GM18519 (cell line): ENCODE measurements around the gene RNF152.

Experiments used
- ATAC-seq: cut with Tn5 transposase; IDR thresholded peaks from one replicate; pipeline ENCODE4 v1.9.1; 2021; ENCODE audit warnings: mild to moderate bottlenecking, moderate library complexity; ENCODE audit not compliant: unreplicated experiment, low FRiP score

RNF152 gene, protein sequence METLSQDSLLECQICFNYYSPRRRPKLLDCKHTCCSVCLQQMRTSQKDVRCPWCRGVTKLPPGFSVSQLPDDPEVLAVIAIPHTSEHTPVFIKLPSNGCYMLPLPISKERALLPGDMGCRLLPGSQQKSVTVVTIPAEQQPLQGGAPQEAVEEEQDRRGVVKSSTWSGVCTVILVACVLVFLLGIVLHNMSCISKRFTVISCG

GRCh38 chr18:61892683-61893308 is at the start of gene RNF152:
Gene RNF152, minus strand, starts transcription at chr18:61893007. Its CDS starts 76,544 bp downstream, at chr18:61816463.
- no peak for ATAC-seq

DNA sequence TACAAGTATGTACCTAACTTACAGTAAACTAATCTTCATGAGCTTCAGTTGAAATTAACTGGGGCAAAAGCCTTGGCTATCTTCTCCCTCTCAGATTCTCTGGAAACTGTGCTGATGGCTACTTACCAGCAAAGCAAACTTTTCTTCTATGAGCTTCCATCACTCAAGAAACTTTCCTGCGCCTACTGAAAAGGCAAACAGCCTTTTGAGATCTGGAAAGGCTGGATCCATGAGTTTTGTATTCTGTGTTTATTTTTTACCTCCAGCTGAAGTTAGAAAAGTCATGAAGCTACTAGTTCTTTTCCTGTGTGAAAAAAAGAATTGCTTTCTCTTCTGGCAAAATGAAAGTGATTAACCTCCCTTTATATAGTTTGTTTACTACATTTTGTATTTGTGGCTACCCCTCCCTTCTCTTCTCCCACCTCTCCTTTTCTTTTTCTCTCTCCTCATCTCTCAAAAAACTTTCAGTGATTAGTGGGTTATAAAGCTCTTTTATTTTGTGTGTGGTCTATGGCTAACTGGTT is 49.2 kb upstream of the RNF152 start:
- ATAC-seq = no peak

DNA sequence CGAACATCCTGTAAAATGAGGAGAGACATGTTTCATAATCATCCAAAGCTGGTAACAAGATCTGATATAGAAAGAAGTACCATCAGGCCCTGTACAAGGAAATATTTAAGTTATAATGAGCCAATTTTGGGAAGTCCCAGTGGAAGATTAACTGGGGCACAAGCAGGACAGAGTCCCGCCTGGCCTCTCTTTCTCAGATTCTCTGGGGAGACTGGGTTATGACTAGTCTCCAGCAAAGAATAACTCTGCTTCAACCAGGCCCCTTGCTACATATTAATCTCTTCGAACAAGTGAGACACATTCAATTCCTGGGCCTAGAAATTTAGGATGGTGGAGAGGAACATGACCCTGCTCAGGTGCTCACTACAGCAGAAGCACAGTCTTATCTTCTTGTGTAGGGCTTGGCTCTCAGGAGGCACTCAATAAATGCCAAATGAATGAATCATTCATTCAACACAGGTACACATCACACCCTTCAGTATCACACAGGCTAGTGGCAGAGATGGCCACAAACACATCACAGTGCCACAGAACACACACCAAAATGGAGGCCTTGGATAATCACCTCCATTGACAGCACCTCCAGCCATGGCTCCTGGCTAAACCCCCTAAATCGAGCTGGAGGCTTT is 46.4 kb upstream of the RNF152 start:
- ATAC-seq = no peak

DNA sequence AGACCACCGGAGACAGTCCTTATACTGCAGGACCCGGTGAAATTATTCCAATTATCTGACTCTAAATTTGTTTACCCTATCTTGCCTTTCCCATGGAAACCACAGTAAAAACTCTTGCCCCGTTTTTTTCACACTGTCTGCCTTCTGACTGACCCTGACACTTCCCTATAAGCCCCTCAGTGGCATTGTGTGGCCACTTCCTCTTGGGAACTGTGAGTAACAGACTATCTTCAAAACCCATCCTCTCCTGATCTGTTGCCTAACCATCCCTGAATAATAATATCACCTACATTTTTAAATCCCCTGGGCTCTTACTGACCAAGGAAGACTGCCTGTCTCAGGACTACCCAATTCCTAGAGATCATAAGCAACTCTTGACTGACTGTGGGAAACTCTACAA is 42.6 kb upstream of the RNF152 start:
- ATAC-seq = no peak

GRCh38 chr18:61931654-61932379 is 39.0 kb upstream of the RNF152 start:
- ATAC-seq = no peak

- ATAC-seq = no peak
Observed at GRCh38 chr18:61929881-61930640, 37.3 kb upstream of the RNF152 start.

DNA sequence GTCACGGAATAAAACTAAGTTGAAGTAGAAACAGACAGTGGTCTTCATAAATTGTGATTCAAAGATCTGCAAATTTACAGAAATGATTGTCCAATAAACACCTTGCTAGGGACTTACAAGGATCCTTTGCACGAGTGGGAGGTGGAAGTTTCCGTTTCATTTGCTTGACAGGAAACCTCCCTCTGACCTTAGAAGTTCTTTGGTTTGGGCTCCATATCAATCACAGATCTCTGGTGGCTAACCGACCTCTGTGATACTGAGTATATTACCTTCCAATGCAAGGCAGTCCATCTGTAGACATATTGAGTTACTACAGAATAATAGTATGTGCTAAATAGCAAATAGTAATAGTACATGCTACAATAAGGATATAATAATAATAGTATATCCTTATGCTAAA is 33.7 kb upstream of the RNF152 start:
- no peak for ATAC-seq

GRCh38 chr18:61924550-61924949 is 31.7 kb upstream of the RNF152 start:
- ATAC-seq = no peak

DNA sequence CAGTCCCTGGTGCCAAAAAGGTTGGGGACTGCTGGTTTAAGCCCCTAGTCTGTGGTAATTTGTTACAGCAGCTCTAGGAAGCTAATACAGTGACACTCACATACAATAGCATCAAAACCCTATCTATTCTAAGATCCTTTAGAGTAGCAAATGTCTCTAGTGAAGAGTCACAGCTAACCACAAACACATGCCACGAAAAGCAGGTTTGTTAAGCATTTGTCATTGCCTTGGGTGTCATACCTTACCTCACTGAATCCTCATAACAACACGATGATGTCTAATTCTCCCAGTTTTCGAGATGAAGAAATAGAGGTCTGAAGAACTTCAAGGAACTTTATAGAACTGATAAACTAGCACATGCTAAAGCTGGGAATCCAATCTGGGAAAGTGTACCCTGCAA is 29.6 kb upstream of the RNF152 start:
- ATAC-seq = no peak

- ATAC-seq = no peak
Observed at GRCh38 chr18:61921621-61922235, 28.9 kb upstream of the RNF152 start.

DNA sequence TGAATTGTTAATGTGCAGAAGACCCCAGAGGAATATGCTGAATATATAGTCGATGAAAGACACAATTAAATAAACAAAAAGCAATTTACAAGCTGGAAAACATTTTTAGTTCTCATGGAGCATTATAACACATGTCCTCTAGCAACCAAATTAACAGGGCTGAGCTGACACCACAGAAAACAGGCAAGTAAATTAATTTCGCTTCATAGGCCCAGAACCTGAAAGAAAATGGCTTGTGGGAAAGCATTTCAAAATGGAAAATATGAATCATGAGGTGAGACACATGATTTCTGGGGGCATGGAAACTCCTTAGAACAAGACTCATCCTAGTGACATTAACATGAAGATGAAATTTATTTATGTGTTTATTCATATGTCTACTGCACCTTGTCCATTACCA is 25.0 kb upstream of the RNF152 start:
- no peak for ATAC-seq

DNA sequence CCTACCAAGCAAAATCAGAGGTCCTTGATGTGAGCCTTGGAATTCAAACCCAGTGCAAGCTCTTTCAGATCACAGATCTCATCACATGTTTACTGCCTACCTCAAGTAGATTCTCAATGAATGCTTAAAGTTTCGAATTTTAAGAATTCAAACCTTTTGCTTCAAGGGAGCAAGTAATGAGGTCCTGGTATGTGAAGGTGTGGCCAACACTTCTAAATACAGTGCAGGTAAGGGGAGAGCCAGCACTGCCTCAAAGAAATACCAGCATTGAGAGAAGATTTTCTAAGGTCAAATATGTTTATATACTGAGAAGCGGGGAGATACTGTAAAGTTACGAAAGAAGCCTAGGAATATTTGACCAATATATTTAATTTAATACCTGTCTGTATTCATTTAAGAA is 19.7 kb upstream of the RNF152 start:
- ATAC-seq = no peak

DNA sequence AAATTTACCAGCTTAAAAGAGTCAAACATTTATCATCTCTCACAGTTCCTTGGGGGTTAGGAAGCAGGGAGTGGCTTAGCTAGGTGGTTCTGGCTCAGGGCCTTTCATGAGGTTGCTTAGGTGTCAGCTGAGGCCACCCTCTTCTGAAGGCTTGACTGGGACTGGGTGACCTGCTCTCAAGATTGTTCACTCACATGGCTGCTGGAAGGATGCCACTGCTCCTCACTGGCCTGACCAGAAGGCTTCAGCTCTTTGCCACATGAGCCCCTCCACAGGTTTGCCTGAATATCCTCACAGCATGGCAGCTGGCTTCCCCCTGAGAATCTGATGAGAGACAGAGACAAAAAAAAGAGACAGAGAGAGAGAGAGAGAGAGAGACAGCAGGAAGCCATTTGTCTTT is 17.3 kb upstream of the RNF152 start:
- ATAC-seq = no peak

- ATAC-seq = no peak
Observed at GRCh38 chr18:61908661-61909060, 15.9 kb upstream of the RNF152 start.

DNA sequence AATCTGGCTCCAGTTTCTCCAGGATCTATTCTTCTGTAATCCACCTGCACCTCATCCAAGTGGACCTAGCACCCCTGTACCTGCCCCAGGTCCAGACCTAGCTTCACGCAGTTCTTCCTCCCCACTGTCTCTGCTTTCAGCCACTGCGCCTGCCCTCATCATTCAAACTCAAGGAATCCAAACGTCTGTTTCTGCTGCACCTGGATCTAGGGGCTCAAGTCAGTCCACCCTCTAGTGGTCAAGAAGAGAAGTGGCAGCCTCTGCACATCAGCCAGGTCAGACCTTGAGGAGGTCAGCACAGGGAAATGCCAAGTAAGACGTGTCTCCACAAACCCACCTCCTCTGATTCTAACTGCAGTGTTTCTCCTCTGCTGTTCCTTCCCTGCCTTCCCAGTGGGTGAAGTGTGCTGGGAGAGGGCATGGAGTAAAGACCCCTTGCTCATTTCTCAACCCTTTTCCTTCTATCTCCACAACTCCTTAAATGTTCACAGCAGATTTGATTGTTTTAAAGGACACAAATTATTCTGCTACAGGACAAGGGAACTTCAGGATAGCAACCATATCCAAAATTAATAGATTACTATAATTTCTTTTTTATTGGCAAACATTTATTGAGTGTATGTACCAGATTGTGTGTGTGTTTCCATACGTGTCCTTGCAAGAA is 8.6 kb upstream of the RNF152 start:
- peak; percentile 98 for ATAC-seq

- ATAC-seq = no peak
Observed at GRCh38 chr18:61900504-61901281, 7.9 kb upstream of the RNF152 start.

- ATAC-seq = no peak
Observed at GRCh38 chr18:61898640-61899101, 5.9 kb upstream of the RNF152 start.

GRCh38 chr18:61896757-61897156 is 4.0 kb upstream of the RNF152 start:
- no peak for ATAC-seq

- no peak for ATAC-seq
Observed at GRCh38 chr18:61896118-61896517, 3.3 kb upstream of the RNF152 start.
